Left lobe of liver (tissue), 2 donors: ENCODE data around the gene RYR3. TPM values are rescaled to one million over a fixed set of nuclear protein-coding genes. Genes with fewer than 3 reads are reported as not detected.

Experiments used
- ATAC-seq: fragments of 200-7000 bp; cut with Tn5 transposase; one replicate; pipeline ENCODE4 v1.9.1; 2020; ENCODE audit warnings: mild to moderate bottlenecking, moderate library complexity
- DNase-seq: peaks from one replicate; pipeline ENCODE4 v3.0.0-alpha.2; 2020; ENCODE audit warnings: low spot score
- total RNA-seq: library from RNA; stranded (reverse); gene quantifications from one replicate; pipeline ENCODE4 v1.2.1, GENCODE V29; 2021
- donor health status: DM: no; HTN: no; CAD: no; lungs with moderate emphysema.
- donor health status: DM: no; HTN: yes; CAD: no.

The RYR3 gene
- total RNA-seq, 1 donor from 2014 or later = not detected

DNA sequence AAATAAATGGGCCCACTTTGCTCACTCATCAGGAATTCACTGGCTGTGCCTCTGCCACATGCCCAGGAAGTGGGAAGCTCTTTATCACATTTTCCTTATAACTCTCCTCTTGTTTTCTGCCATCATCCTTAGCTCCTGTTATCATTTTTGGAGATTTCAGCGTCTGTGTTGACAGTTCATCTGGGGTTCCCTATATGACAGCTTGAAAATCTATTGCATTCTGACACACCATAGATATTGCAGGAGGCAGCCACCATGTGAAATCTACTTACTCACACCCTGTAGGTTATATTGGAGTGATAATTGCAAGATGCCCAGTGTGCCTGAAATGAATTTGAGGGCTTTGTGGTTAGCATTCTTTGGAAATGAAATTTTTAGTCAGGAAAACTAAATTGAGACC lies 132.9 kb downstream of the RYR3 start:
- DNase-seq = no peak
- ATAC-seq = no peak

DNA sequence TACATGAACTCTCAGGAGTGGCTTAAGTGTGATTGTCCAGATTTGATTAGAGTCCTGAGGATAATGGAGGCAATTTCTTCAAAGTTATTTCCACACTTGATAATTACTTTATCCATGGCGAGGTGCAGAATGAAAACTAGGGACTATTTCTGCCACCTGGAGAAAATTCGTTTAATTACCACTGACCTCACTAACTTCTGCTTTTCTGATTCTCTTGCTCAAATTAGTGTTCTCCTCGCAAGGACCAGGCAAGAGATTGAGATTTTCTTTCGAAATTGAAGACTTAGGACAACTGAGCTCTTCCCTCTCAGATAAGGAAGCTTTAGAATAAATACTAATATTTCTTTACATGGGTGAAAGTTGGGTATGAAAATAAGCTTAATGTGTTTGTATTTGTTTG lies 135.2 kb downstream of the RYR3 start:
- ATAC-seq (no peak), DNase-seq (no peak)

DNA sequence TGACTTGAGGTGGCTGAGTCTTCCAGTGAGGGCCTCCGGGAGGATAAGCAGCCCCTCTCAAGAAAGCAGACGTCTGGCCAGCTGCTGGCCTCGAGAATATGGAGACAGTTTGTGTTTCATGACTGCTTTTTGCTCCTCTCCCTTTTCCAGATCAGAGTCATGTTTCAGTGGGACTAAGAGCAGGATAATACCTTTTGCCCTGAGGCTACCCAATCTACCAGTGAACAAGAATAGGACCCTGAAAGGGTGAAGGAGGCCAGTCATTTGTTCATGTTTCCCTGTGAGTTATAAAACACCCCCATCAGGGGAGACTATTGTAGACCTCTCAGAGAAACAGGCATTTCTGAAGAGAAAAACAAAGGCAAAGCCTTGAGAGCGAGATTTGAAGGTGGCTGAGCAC lies 137.4 kb downstream of the RYR3 start:
- DNase-seq (no peak), ATAC-seq (no peak)

DNA sequence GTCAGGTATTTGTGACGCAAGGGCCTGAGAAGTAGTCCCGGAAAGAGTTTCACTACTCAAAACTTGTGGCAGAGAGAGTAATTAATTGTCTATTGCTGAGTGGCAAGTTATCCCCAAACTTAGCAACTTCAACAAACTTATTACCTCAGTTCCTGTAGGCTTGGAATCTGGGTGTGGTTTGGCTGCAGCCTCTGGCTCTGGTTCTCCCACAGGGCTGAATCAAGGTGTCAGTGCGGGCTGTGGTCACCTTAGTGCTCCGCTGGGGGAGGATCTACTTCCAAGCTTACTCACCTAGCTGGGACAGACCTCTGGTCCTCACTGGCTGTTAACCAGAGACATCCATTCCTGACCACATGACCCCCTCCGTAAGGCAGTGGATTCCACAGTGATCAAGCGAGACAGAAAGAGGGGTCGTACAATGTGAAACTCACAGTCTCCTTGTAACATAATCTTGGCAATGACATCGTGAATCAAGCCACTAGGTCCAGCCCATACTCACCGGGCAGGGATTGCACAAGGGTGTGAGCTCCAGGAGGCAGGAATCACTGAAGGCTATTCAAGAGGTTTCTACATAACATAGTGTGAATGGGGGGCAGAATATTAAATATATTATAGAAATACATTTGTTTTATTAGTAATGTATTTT lies 138.3 kb downstream of the RYR3 start:
- DNase-seq (no peak), ATAC-seq (no peak)

DNA sequence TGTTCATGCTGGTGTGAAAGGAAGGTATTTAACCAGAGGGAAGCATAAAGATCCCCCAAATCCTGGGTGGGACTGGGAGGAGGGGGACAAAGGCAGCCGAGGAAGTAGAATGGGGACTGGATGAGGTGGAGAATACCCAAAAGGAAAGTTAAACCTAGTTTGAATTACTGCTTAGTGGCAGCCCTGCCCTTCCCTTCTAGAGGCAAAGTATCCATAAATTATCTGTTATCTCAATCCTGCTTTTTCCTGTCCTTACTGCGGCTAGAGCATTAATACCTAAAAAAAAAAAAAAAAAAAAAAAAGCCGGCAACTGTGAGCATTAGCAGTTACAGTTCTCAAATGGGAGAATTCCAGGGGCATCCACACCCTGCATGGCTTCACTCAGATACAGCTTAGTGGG lies 139.0 kb downstream of the RYR3 start:
- DNase-seq (no peak), ATAC-seq (no peak)

DNA sequence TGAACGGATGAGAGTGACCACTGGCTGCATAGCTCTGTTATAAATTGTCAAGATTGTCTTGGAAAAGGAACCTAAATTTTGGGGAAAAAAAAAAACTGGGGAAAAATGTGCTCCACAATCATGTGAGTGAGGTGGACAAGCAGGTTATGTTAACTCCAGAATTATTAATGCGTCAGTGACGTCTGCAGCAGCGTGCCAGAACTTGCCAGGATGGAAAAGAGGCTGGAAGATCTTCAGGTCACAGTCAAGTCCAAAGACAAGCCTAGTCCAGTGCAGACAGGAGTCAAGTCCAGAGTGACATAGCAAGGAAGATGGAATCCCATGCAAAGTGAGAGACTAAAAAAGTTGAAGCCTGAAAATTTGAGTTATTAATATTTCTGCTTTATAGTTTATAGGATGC lies 140.6 kb downstream of the RYR3 start:
- ATAC-seq = no peak
- no peak for DNase-seq

DNA sequence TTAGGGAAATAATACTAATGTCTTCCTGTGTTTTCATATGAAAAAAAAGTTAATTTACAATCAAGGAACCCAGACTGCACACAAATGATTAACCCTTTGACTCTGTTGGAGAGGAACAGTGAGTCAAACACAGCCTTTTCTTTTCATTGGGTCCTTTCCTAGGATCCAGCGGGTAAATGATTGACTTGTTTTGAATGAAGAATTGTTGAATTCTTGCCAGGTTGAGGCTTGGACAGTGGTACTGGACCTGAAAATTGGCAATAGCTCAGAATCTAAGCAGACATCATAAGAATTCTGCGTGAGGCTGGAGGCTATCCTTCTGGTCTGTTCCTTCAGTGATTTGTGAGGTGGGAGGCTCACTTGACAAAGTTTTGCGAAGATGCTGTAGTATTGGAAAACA lies 143.0 kb downstream of the RYR3 start:
- ATAC-seq = no peak
- no peak for DNase-seq

DNA sequence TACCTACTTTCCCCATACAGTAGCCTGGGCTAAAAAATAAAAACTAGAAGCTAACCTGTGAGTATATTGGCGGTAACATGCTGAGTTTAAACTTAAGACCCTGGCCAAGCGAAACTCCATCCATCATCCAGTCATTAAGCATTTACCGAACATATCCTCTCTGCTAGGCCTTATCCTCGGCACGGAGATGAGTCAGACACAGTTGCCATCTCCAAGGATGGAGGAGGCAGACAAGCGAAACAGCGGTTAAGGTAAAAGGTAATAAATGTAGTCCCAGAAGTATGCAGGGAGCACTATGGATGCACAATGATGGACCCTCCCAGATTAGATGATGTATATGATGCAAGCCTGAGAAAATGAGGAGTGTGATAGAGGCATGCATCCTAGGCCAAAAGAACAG lies 143.6 kb downstream of the RYR3 start:
- DNase-seq = no peak
- ATAC-seq = no peak

DNA sequence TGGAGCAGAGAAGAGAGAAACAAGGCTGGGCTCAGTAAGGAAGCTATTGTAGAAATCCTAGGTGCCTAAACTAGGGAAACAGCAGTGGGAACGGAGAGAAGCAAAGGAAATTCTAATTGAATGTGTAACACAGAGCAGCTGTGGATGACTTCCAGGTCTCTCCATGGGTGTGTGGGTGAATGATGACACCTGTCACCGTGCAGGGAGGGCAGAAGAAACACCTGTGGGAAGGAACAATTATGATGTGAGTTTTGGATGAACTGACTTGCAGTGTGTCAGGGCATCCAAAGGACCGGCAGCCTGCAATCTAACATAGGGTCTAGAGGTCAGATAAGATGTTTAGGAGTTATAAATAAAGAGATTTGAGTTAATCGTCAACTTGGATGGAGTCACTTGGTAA lies 144.2 kb downstream of the RYR3 start:
- DNase-seq = no peak
- no peak for ATAC-seq

DNA sequence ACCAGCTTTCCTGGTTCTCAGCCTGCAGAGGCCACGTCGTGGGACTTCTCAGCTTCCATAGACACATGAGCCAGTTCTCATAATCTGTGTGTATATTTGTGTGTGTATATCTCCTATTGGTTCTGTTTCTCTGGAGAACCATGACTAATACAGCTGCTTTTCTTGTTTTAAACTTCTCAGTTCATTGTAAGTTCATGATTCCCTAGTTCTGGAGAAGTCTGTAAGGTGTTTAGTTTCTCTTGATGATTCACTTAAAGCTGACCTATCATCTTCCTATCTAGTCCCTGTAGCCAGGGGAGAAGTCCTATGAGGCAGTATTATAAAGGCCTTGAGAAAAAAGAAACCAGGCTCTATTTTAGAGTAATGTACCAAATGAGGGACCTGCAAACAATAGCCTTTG lies 147.7 kb downstream of the RYR3 start:
- no peak for ATAC-seq
- no peak for DNase-seq

DNA sequence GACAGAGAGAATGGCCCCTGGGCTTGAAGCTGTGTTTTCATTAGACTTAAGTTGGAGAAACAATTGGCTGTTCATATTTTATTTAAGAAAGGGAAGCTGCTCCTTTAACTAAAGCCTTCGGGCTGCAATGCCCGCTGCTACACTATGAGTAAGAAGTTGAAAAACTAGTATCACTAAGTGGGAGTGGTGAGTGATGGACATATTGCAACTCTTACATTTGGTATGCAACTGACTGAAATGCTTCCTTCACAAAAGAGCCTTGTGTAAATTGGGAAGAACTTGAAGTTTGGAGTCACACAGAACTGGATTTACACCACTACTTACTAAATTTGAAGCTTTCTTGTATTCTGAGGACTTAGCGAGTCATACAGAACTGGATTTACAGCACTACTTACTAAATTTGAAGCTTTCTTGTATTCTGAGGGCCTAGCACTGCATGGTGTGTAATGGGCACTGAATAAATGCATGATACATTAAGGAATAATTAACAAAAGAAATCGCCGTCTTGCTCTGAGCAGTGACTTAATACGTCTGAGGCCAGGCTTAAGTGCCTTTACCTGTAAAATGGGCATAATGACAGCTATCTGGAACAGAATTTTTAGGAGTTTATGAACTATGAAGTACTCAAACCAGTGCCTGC lies 149.5 kb downstream of the RYR3 start:
- DNase-seq = no peak
- ATAC-seq = no peak

DNA sequence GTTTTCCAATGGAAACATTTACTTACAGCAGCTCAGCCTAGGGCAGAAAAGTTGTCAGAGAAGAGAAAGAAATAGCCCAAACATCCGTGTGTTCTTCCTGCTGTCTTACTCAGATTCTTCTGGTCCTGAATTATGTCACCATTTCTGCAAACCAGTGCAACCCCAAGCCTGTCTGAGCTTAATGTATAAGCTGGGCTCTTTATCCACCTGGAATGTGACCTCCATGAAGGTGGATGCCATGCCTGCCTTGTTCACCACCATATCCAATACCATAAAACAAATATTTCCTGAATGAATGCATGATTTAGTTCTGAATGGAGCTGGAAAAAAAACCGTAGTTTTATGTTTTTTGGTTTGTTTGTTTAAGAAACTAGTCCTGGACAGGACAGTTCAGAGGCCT lies 150.9 kb downstream of the RYR3 start:
- ATAC-seq = no peak
- DNase-seq = no peak

DNA sequence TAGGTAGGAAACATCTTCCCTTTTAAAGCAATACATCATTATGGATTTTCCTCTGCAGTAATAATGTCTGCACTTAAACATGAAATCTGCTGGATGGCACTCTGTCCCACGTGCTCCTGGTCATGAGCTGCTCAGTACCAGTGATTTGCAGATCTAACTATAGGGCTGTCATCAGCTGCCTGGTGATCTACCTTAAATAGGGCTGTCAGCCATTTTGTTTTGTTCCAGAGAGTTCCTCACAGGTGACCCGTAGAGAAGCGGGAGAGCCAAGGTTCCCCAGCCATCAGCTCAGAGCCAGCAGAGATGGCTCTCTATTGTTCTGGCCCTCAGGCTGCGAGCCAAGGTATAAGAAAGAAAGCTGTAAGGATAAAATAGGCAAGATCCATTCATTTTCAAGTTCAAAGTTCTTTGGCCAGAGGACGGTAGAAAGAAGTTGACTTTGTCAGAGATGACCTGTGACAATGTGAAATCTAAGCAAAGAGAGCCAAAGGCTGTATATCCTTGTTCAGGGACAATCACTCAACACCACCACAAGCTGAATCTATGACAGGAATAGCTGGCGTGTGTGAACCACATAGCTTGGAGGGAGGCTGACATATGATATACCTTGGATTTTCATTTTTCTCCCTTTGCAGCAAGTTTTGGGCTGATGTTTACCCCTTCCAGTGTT lies 156.5 kb downstream of the RYR3 start:
- ATAC-seq = no peak
- DNase-seq = no peak

DNA sequence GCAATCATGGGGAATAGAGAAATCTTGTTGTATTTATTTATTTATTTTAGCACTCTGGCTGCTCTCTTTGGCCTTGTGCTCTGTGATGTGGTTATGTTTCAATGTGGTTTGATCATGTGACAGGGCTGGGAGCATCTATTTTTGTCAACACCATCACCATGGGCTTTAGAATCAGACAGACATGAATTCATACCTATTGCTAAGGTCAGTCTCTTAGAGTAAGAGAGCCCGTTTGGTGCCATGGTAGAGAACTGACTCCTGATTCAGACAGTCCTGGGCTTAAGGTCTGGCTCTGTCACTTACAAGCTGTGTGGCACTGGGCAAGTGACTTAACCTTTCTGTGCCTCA lies 157.0 kb downstream of the RYR3 start:
- DNase-seq (no peak), ATAC-seq (no peak)

DNA sequence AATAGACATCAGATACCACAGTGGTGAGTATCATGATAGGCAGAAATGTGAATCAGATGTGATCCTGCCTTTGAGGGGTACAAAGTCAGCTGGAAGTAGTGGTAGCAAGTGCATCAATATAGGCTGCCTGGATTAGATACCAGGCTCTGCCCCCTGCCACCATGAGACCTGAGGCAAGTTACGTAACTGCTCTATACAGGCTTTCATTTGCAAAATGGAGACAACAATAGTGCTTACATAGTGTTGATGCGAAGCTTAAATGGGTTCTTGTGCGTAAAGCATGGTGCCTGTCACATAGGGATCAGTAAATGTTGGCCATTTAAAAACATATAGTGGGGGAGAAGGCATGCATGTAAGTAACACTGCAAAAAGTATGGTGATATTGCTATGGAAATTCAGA lies 158.0 kb downstream of the RYR3 start:
- DNase-seq (no peak), ATAC-seq (no peak)

DNA sequence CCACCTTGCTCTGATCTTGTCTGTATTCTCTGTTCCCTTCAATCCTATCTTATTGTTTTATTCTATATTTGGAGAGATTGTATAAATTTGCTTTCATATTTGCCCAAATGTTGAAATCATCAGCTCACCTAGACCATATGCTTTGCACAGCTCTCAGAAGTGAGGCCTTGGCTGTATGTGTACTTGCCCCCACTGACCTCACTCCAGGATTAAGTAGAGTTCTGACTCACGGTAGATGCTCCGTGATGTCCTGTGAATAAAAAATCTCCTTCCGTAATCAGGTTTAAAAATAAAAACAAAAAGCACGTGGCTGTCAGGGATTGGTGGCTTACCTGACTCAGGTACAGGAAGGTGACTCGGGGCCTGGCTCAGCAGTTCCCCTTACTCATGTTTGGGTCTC lies 162.2 kb downstream of the RYR3 start:
- ATAC-seq (no peak), DNase-seq (no peak)

DNA sequence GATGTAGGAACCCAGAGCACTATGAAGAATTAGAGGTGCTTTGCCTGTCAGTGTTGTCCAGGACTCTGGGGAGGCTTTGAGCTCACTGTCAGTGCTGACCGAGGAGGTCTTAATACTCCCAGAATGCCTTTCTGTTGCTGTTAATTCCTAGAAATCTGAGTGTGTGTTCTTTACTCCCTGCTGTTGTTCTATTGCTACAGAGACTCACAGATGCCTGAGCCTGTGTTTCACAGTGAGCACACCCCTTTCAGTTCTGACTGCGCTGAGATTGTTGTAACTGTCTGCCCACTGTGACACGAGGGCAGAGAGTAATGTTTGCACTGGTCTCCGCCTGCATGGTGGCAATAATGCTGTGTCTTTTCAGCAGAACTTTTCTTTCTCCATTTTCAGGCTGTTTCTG lies 162.9 kb downstream of the RYR3 start:
- no peak for DNase-seq
- no peak for ATAC-seq

DNA sequence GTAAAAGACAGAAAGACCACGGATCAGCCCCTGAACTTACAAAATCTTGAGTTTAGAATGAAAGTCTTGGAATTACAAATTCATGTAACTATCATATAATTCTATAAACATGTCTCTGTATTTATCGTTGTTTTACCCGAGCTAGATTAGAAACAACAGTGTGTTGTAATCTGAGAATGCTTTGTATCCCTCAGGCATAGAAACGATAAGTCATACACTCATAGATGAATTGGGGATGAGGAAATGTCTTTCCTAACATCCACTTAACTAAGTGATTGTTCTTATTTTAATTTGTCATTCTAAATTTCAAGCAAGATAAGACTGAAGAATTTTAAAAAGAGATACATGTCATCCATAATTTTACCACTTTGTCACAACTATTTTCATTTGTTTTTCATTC lies 165.3 kb downstream of the RYR3 start:
- no peak for DNase-seq
- no peak for ATAC-seq

DNA sequence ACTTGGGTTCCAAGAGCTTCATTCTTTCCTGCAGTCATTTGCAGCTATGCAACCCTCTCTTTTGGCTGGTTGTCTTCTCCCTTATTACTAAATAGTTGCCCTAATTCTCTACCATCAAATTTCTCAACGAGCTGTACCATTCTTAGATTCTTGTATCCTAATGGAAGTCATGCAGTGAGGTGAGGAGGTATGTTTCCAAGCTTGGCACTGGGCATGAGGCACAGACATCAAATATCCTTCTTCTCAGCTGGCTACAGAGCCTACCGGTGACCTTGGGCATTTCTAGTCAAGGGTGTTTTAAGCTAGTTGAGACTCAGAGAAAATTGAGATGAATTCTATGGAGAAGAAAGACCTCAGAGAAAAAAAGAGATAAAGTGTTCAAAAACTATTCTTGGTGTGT lies 166.1 kb downstream of the RYR3 start:
- ATAC-seq = no peak
- no peak for DNase-seq

DNA sequence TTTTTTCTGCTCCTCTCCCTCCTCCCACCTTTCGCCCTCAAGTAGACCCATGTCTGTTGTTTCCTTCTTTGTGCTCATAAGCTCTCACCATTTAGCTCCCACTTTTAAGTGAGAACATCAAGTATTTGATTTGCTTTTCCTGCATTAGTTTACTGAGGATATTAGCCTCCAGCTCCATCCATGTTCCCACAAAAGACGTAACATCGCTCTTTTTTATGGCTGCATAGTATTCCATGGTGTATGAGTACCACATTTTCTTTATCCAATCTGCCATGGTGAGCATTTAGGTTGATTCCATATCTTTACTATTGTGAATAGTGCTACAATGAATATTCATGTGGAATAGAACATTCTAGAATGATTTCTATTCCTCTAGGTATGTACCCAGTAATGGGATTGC lies 178.6 kb downstream of the RYR3 start:
- DNase-seq (no peak), ATAC-seq (no peak)

DNA sequence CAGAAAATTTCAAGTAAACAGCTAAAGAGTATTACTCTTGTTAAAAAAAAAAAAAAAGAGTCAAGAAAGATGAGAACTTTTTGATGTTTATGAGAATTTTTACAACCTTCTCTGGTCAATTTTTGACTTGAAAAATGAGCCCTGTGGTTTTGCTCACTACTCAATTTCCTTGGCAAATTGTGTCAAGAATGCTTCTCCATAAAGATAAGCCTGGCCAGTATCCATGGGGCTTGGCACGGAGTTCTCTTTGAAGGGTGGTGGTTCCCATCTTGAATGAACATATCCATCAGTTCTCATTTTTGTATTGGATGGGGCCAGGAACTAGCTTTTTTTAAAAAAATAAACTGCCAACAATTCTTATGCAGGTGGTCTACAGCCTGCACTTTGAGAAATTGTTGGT lies 179.9 kb downstream of the RYR3 start:
- DNase-seq = no peak
- ATAC-seq = no peak

DNA sequence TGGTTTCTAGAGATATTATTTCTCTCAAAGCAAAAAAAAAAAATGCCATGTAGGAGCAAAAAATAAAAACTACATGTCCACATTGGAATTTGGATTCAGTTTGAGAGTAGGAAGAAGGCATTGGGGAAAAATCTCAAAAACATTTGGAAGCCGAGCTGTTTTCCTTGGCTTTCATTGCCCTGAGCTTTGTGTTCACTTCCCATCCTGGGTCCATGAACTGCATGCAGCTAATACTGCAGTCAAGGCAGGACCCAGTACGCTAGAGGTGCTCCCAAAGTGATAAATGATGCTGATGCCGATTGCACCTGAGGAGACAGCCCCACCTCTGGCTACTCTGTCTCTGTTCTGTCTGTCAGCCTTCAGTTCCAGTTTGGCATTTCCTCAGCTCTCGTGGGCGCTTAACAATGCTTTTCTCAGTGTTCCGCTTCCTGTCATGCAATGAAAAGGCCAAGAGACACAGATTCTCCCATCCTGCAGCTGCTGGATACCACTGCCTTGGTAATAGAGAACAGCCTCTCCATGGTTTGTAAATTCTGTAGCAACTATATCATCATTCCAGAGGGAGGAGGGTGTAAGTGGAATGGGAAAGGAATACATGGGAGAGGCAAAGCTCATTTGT lies 181.8 kb downstream of the RYR3 start:
- ATAC-seq (no peak), DNase-seq (no peak)
